ENCODE measurements around the gene KIF16B. TPM values are rescaled to one million over a fixed set of nuclear protein-coding genes. Genes with fewer than 3 reads are reported as not detected.

Gene KIF16B
- total RNA-seq, 1 experiment from 2014 or later: 4.6 TPM

DNA sequence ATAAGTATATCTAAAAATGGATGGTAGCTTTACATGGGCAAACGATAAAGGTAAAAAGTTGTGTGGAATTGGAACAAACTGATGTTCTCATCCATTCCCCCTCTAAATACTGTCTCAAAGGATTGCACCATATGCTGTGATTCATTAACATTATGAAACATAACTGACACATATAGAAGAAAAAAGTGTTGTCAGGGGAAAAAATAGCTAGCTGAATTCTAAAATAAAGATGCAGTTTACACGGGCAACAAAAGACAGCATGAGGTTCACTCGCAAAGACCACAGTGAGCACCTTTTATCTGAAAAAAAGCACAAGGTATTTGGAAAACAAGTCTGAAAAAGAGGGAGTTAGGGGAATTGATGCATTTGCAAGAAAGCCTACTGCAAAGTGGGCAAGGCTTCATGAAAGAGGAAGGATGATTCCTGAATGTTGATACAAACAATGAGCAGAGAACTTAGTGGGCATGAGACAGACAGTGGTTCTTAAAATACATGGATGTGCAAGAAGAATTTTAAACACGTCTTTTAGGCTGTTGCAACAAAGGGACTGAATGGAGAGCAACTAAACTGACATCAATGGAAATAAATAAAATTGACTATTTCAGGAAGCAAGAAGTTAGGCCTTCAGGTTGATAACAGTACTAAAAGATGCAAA, 280.9 kb downstream of the KIF16B start:
- no peak for DNase-seq (ENCODE audit: low spot score)
- no TSS peak for BruUV-seq (replicated peaks)
- Histone ChIP-seq H3K27ac (ENCODE audit: low read depth, low read length, poor library complexity, severe bottlenecking) (no peak overlapping the region), H3K9me3 (ENCODE audit: low read depth, low read length, poor library complexity, severe bottlenecking) (no peaks in the 10 kb centered on the region), H3K27me3 (replicated peaks; ENCODE audit: insufficient read depth, low read depth, low read length, poor library complexity) (no peaks in the 10 kb centered on the region), H3K36me3 (ENCODE audit: insufficient read depth, low read length, poor library complexity, severe bottlenecking) (no peaks in the 10 kb centered on the region), H3K4me1 (ENCODE audit: insufficient read depth, low read length, poor library complexity, severe bottlenecking) (no peaks in the 10 kb centered on the region), H3K4me3 (ENCODE audit: low read depth, low read length, poor library complexity, severe bottlenecking) (no peak overlapping the region)
- POLR2A ChIA-PET (ENCODE audit: low non-redundant PET): no interaction called here
- TF ChIP-seq, protein P1, sequence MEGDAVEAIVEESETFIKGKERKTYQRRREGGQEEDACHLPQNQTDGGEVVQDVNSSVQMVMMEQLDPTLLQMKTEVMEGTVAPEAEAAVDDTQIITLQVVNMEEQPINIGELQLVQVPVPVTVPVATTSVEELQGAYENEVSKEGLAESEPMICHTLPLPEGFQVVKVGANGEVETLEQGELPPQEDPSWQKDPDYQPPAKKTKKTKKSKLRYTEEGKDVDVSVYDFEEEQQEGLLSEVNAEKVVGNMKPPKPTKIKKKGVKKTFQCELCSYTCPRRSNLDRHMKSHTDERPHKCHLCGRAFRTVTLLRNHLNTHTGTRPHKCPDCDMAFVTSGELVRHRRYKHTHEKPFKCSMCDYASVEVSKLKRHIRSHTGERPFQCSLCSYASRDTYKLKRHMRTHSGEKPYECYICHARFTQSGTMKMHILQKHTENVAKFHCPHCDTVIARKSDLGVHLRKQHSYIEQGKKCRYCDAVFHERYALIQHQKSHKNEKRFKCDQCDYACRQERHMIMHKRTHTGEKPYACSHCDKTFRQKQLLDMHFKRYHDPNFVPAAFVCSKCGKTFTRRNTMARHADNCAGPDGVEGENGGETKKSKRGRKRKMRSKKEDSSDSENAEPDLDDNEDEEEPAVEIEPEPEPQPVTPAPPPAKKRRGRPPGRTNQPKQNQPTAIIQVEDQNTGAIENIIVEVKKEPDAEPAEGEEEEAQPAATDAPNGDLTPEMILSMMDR (conservative IDR thresholded peaks at IDR 0.05; ENCODE audit: low read depth, low read length): no peak
- TF ChIP-seq EZH2 (IDR thresholded peaks at IDR 0.05; ENCODE audit: borderline replicate concordance, low read depth, low read length, poor library complexity, severe bottlenecking): no peak
- intact Hi-C loops (cut with micrococcal nuclease; ENCODE audit: unreplicated experiment): no loop called here
- CTCF ChIA-PET: no interaction called here

DNA sequence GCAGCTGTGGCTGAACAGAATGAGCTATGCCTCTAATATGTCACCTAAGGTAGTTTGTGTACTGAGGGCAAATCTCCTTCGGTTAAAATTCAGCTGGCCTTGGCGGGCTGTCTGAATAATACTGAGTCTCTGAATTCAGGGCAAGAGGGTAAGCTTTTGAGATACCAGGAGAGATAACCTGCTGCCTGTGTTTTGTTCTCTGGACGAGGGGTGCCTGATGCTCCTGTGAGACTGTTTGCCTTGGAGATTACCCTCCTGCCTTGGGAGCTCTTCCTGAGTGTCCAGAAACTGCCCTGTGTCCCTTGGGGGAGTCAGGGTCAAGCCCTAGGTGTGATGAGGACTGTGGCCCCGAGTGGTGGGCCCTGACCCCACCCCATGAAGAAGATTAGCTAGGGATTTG, 282.9 kb downstream of the KIF16B start:
- ChIA-PET POLR2A (ENCODE audit: low non-redundant PET) (interaction anchor here (0.6 kb wide), 1 partner anchor 1571 kb away, joined by 5 read pairs; no protein-coding TSS in a partner anchor), CTCF (no interaction called here)
- H3K4me1 ChIP-seq (ENCODE audit: insufficient read depth, low read length, poor library complexity, severe bottlenecking): no peaks in the 10 kb centered on the region
- no peaks in the 10 kb centered on the region for H3K36me3 ChIP-seq (ENCODE audit: insufficient read depth, low read length, poor library complexity, severe bottlenecking)
- no peak for DNase-seq (ENCODE audit: low spot score)
- TF ChIP-seq EZH2 (IDR thresholded peaks at IDR 0.05; ENCODE audit: borderline replicate concordance, low read depth, low read length, poor library complexity, severe bottlenecking): no peak
- TF ChIP-seq, protein P1 (conservative IDR thresholded peaks at IDR 0.05; ENCODE audit: low read depth, low read length): no peak
- no peaks in the 10 kb centered on the region for H3K27me3 ChIP-seq (replicated peaks; ENCODE audit: insufficient read depth, low read depth, low read length, poor library complexity)
- BruUV-seq (replicated peaks): no TSS peak
- no peak overlapping the region for H3K27ac ChIP-seq (ENCODE audit: low read depth, low read length, poor library complexity, severe bottlenecking)
- H3K9me3 ChIP-seq (ENCODE audit: low read depth, low read length, poor library complexity, severe bottlenecking): no peaks in the 10 kb centered on the region
- H3K4me3 ChIP-seq (ENCODE audit: low read depth, low read length, poor library complexity, severe bottlenecking): no peak overlapping the region
- intact Hi-C loops (cut with micrococcal nuclease; ENCODE audit: unreplicated experiment): no loop called here

DNA sequence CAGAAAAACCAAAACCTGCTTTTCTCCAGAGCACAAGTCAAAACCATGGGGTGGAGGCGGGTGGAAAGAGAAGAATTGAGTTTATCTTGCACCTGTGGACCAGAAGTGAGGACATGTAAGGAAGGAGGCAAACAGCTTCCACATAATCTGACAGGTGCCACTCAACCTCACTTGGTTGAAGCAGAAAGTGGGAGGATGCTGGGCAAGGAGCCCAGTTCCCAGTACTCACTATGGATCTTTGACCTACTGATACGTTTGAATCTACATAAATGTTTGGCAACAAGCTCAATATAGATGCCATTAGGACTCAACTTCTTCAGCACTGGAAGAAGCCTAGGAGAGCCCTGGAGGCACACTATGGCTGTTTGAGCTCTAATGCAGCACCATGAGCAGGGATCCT, 285.5 kb downstream of the KIF16B start:
- H3K27me3 ChIP-seq (replicated peaks; ENCODE audit: insufficient read depth, low read depth, low read length, poor library complexity): no peaks in the 10 kb centered on the region
- ChIA-PET CTCF (no interaction called here), POLR2A (ENCODE audit: low non-redundant PET) (no interaction called here)
- H3K9me3 ChIP-seq (ENCODE audit: low read depth, low read length, poor library complexity, severe bottlenecking): no peaks in the 10 kb centered on the region
- no peak overlapping the region for H3K27ac ChIP-seq (ENCODE audit: low read depth, low read length, poor library complexity, severe bottlenecking)
- no peaks in the 10 kb centered on the region for H3K36me3 ChIP-seq (ENCODE audit: insufficient read depth, low read length, poor library complexity, severe bottlenecking)
- H3K4me3 ChIP-seq (ENCODE audit: low read depth, low read length, poor library complexity, severe bottlenecking): no peak overlapping the region
- no peak for DNase-seq (ENCODE audit: low spot score)
- no peak for TF ChIP-seq EZH2 (IDR thresholded peaks at IDR 0.05; ENCODE audit: borderline replicate concordance, low read depth, low read length, poor library complexity, severe bottlenecking)
- TF ChIP-seq, protein P1 (conservative IDR thresholded peaks at IDR 0.05; ENCODE audit: low read depth, low read length): no peak
- H3K4me1 ChIP-seq (ENCODE audit: insufficient read depth, low read length, poor library complexity, severe bottlenecking): no peaks in the 10 kb centered on the region
- intact Hi-C loops (cut with micrococcal nuclease; ENCODE audit: unreplicated experiment): no loop called here
- no TSS peak for BruUV-seq (replicated peaks)
